HG03342 (cell line): ENCODE results near the gene ZNF835.

ENCODE experiments used
- ATAC-seq: cut with Tn5 transposase; IDR thresholded peaks from one replicate; pipeline ENCODE4 v1.9.1; 2021; ENCODE audit warnings: mild to moderate bottlenecking, moderate library complexity; ENCODE audit not compliant: unreplicated experiment

The ZNF835 gene

DNA sequence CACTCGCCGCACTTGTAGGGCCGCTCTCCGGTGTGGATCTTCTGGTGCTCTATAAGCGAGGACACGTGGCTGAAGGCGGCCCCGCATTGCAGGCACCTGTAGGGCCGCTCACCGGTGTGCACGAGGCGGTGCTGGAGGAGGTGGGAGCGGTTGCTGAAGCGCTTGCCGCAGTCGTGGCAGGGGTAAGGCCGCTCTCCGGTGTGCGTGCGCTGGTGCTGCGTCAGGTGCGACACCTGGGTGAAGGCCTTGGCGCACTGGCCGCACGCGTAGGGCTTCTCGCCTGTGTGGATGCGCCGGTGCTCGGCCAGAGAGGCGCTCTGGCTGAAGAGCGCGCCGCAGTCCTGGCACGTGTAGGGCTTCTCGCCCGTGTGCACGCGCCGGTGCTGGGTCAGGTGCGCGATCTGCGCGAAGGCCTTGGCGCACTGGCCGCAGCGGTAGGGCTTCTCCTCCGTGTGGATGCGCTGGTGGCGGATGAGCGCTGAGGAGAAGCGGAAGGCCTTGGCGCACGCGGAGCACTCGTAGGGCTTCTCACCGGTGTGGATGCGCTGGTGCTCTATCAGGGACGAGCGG, 7.5 kb downstream of the ZNF835 start:
- no peak for ATAC-seq

DNA sequence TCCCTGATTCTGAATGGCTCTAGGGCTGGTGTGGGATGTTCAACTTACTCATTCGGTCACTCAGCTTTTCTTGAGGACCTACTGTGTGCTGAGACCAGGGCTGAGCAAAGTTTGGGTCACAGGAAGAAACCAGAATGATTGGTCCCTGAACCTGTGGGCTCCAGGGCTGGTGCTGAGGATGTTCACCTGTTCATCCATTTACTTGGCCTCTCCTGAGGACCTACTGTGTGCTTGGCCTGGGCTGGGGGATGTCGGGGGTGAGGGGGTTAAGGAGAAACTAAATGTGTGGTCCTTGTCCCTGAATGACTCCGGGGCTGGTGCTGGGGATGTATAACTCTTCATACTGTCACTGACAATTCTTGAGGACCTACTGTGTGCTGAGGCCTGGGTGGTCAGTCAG, 10.3 kb downstream of the ZNF835 start:
- ATAC-seq = no peak

DNA sequence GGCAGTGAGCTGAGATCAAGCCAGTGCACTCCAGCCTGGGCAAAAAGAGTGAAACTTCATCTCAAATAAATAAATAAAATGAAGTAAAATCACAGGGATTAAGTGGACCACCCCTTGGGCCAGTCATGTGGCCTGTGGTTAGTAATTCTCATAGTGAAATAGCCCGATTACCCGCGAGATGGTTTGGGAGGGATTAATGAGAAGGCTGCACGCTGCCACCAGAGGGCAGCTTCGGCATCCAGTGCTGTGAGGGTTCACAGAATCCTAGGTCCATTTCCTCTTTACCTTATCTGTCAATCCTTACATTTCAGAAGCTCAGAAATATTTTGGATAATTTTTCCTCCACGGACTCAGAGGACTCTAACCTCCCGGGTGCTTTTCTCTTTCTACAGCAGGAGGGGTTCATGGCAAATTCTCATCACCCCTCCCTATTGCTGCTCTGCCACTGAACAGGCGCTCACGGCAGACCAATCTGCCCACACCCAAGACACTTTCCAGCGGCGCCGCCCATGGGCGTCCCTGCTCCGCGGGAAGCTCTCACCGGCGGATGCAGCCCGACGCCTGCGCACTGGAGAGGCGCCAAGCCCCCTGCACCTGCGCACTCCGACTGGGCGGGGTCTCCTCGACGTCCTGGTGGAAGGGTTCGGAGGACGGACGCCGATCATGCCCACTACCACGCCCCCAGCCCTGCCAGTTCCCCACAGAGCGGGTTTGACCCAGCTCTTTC, 11.0 kb downstream of the ZNF835 start:
- ATAC-seq = no peak

GRCh38 chr19:56654151-56654550, 17.4 kb downstream of the ZNF835 start:
- ATAC-seq = no peak

- no peak for ATAC-seq
Observed at GRCh38 chr19:56643460-56643955, 28.0 kb downstream of the ZNF835 start.

- ATAC-seq = no peak
Observed at GRCh38 chr19:56642711-56643459, 28.7 kb downstream of the ZNF835 start, which contains the start of gene SMIM17. TSS of gene SMIM17 (plus strand) at chr19:56643159. CDS start at chr19:56645668, 2,509 bp downstream.

- ATAC-seq = no peak
Observed at GRCh38 chr19:56639217-56639616, 32.3 kb downstream of the ZNF835 start.

- ATAC-seq = no peak
Observed at GRCh38 chr19:56637976-56638555, 33.5 kb downstream of the ZNF835 start.

- no peak for ATAC-seq
Observed at GRCh38 chr19:56633021-56633420, 38.5 kb downstream of the ZNF835 start.

- no peak for ATAC-seq
Observed at GRCh38 chr19:56625708-56626107, 45.8 kb downstream of the ZNF835 start.

- no peak for ATAC-seq
Observed at GRCh38 chr19:56623006-56623405, 48.6 kb downstream of the ZNF835 start.

DNA sequence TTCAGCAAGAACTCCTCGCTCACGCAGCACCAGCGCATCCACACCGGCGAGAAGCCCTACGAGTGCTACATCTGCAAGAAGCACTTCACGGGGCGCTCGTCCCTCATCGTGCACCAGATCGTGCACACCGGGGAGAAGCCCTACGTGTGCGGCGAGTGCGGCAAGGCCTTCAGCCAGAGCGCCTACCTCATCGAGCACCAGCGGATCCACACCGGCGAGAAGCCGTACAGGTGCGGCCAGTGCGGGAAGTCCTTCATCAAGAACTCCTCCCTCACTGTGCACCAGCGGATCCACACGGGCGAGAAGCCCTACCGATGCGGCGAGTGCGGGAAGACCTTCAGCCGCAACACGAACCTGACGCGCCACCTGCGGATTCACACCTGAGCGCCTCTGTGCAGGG, 49.2 kb downstream of the ZNF835 start:
- ATAC-seq = no peak

DNA sequence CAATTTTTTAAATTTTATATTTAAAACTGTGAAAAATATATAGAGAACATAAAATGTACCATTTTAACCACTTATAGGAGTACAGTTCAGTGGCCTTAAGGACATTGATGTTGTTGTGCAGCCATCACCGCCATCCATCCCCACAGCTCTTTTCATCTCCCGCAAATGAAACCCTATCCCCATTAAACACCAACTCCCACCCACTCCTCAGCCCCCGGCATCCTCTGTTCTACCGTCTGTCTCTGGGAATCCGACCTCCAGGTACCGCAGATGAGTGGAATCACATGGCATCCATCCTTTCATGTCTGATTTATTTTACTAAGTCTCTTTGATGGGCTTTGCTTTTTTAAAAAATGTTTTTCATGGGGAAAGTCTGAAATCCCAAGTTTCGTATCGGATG, 52.4 kb downstream of the ZNF835 start:
- ATAC-seq = no peak

DNA sequence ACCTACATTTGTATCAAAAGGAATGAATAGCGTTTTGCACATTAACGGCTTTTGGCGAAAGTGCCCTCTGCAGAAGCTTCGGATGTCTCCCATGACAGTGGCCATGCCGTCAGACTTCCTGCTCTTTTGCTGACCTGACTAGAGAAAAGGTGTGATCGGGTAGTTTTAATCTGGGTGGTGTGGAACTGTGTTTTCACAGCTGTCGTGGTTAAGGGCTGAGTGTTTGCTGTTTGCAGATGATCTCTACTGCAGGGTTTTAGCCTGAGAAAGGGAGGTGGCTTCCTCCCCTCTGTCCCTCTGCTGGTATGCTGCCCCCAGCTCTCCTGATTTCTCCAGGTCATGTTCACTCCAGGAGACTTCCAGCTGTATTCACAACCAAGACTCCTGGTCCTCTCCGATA, 54.0 kb downstream of the ZNF835 start:
- no peak for ATAC-seq

DNA sequence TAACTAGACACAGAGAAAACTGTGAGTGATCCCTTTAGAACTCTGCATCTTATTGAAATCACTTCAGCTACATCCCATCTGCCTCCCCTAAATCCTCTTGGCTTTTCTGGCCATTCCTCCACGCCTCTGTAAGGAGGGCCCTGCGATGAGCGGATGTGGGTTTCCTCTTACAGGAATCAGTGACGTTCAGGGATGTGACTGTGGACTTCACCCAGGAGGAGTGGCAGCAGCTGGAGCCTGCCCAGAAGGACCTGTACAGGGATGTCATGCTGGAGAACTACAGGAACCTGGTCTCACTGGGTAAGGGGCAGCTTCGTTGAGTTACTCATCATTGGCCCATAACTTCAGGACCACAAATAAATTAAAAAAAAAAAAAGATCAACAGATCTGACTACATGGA, 57.9 kb downstream of the ZNF835 start:
- ATAC-seq = no peak

DNA sequence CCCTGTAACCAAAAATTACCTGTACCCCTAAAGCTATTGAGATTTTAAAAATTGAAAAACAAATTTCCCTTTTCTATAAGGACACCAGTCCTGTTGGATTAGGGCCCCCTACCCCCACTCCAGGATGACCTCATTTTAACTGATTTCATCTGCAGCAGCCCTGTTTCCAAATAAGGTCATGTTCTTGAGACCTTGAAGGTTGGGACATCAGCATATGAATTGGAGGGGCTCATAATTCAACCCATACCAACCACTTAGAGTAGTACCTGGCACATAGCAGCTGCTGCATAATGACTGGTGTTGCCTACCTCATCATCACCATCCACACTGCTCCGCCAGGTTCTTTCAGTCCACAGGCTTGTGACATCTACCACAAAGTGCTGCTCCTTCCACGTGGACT, 58.8 kb downstream of the ZNF835 start:
- no peak for ATAC-seq
